Measurements from ENCODE around the gene NAIF1. TPM values are rescaled to one million over a fixed set of nuclear protein-coding genes. Genes with fewer than 3 reads are reported as not detected.
"Not testable (repeated sequence)": the region's sequence is repeated elsewhere in the genome, so short reads cannot be mapped to it uniquely, and the experiment has no call there.

The NAIF1 gene
- total and polyA plus RNA-seq, 9 donors = 4.1 to 10.9 (median 6.6) TPM

DNA sequence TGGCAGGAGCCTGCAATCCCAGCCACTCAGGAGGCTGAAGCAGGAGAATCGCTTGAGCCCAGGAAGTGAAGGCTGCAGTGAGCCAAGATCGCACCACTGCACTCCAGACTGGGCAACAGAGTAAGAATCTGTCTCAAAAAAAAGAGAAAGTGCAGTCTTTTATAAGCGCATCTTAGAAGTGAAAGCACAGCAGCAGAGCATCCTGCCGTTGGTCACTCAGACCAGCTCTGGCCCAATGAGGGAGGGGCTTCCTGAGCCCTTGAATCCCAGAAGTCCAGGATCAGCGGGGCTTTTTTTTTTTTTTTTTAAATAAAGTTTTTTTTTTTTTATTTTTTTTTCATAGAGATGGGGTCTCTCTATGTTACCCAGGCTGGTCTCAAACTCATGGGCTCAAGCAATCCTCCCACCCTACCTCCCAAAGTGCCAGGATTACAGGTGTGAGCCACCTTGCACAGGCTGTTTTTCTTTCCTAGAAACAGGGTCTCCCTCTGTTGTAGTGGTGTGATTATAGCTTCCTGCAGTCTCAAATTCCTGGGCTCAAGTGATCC is 42.3 kb downstream of the NAIF1 start:
- WGBS, 3 donors = 55 to 68% (median 68%) methylated on average over 5 of the region's 5 CpGs
- no peak overlapping the region for H3K27ac ChIP-seq

DNA sequence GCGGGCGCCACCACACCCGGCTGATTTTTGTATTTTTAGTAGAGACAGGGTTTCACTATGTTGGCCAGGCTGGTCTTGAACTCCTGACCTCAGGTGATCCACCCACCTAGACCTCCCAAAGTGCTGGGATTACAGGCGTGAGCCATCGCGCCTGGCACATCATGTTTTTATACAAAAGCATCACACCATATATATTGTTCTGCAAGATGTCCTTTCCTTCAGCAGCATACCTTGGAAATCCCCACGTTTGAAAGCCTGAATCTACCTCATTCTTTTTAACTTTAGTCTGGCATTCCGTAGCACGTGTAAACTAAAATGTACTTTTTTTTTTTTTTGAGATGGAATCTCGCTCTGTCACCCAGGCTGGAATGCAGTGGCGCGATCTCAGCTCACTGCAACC is 43.4 kb downstream of the NAIF1 start:
- DNase-seq; H3K4me1 ChIP-seq (ENCODE audit: insufficient read depth); H3K27me3 ChIP-seq; H3K36me3 ChIP-seq; H3K9me3 ChIP-seq; H3K27ac ChIP-seq; H3K4me3 ChIP-seq; intact Hi-C loops (cut with DNase I): not testable (repeated sequence)
- WGBS, 3 donors = 87 to 92% (median 88%) methylated on average over 12 of the region's 12 CpGs

More for the DNA sequence above, 42.3 kb downstream of the NAIF1 start:
- Histone ChIP-seq H3K9me3 (no peaks in the 10 kb centered on the region), H3K27me3 (no peaks in the 10 kb centered on the region), H3K4me1 (ENCODE audit: insufficient read depth) (no peaks in the 10 kb centered on the region), H3K4me3 (no peak overlapping the region), H3K36me3 (no peaks in the 10 kb centered on the region)
- no peak for DNase-seq
- TF ChIP-seq POLR2A (IDR thresholded peaks at IDR 0.05) (no peak), EP300 (IDR thresholded peaks at IDR 0.05) (no peak)
- TF ChIP-seq, protein P1, sequence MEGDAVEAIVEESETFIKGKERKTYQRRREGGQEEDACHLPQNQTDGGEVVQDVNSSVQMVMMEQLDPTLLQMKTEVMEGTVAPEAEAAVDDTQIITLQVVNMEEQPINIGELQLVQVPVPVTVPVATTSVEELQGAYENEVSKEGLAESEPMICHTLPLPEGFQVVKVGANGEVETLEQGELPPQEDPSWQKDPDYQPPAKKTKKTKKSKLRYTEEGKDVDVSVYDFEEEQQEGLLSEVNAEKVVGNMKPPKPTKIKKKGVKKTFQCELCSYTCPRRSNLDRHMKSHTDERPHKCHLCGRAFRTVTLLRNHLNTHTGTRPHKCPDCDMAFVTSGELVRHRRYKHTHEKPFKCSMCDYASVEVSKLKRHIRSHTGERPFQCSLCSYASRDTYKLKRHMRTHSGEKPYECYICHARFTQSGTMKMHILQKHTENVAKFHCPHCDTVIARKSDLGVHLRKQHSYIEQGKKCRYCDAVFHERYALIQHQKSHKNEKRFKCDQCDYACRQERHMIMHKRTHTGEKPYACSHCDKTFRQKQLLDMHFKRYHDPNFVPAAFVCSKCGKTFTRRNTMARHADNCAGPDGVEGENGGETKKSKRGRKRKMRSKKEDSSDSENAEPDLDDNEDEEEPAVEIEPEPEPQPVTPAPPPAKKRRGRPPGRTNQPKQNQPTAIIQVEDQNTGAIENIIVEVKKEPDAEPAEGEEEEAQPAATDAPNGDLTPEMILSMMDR (IDR thresholded peaks at IDR 0.05) = no peak
- intact Hi-C loops (cut with DNase I) = no loop called here

DNA sequence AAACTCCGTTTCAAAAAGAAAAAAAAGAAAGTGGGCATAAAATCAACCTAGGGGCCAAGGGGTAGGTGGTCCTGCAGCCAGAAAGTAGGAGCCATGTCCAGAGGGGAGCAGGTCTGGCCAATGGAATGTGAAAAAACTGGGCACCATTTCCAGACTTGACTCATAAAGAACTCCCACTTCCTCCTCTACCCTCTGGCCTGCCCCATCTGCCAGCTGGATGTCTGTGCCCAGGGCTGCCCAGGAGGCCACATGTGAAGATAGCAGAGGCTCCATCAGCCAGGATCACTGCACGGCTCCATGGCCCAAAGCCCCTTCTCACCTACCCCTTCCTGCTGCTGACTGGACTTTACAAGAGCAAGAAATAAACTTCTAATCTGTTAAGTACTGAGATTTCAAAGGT is 44.2 kb downstream of the NAIF1 start:
- intact Hi-C loops (cut with DNase I) = no loop called here
- Histone ChIP-seq H3K27me3 (no peaks in the 10 kb centered on the region), H3K4me1 (ENCODE audit: insufficient read depth) (no peaks in the 10 kb centered on the region), H3K4me3 (no peak overlapping the region), H3K36me3 (no peaks in the 10 kb centered on the region), H3K9me3 (no peaks in the 10 kb centered on the region), H3K27ac (no peak overlapping the region)
- WGBS, 3 donors = 38 to 48% (median 46%) methylated on average over 2 of the region's 2 CpGs
- no peak for DNase-seq
- TF ChIP-seq, protein P1 (IDR thresholded peaks at IDR 0.05) = no peak
- no peak for TF ChIP-seq EP300 (IDR thresholded peaks at IDR 0.05)
- no peak for TF ChIP-seq POLR2A (IDR thresholded peaks at IDR 0.05)

DNA sequence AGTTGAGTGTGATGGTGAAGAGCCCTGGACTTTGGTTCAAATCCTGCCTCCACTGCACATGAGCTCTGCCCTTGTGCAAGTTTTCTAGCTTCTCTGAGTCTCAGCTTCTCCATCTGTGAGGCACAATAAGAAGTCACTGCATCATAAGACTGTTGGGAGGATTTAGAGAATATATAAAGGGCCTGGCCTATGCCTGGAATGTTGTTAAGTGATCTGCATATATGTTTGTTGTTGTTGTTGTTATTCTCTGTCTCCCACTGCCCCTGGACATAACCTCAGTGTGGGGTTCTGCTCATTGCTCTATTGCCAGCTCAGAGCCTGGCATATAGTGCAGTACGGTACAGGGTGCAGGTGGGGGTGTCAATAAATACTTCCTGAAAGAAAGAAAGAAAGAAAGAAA is 46.0 kb downstream of the NAIF1 start:
- Histone ChIP-seq H3K36me3 (no peaks in the 10 kb centered on the region), H3K27me3 (no peaks in the 10 kb centered on the region), H3K27ac (no peak overlapping the region), H3K4me3 (no peak overlapping the region), H3K9me3 (no peaks in the 10 kb centered on the region), H3K4me1 (ENCODE audit: insufficient read depth) (no peaks in the 10 kb centered on the region)
- DNase-seq = no peak
- intact Hi-C loops (cut with DNase I) = no loop called here
- no peak for TF ChIP-seq EP300 (IDR thresholded peaks at IDR 0.05)
- WGBS, 3 donors = 0 to 46% (median 42%) methylated on average over 1 of the region's 1 CpG

DNA sequence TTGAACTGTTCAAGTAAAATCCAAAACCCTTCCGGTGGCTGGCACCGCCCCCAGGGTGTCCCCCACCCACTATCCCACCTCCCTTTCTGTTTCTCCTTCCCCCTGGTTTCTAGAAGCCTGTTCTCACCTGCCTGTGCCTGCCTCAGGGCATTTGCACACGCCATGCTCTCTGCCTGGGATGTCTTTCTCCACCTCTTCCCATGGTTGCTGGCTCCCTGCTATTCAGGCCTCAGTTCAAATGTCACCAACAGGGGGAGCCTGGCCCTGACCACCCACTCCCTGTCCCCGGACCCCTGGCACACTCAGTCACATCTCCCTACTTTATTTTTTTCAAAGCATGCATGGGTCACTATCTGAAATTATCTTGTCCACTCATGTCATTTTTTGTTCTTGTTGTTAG is 46.4 kb downstream of the NAIF1 start:
- Histone ChIP-seq H3K4me1 (ENCODE audit: insufficient read depth) (no peaks in the 10 kb centered on the region), H3K36me3 (no peaks in the 10 kb centered on the region), H3K27me3 (no peaks in the 10 kb centered on the region), H3K27ac (no peak overlapping the region), H3K9me3 (no peaks in the 10 kb centered on the region), H3K4me3 (no peak overlapping the region)
- 87 to 92% (median 90%) methylated on average over 4 of the region's 4 CpGs for WGBS, 3 donors
- no peak for DNase-seq
- TF ChIP-seq POLR2A (IDR thresholded peaks at IDR 0.05) (no peak), EP300 (IDR thresholded peaks at IDR 0.05) (no peak)
- TF ChIP-seq, protein P1 (IDR thresholded peaks at IDR 0.05) = no peak
- intact Hi-C loops (cut with DNase I) = no loop called here
